Vagina (tissue), 2 donors: ENCODE measurements around the gene LRRC36.

Experiments
- POLR2A ChIP-seq, 2 donors: fragments of 450-650 bp; IDR thresholded peaks; one replicate each; pipeline ENCODE4 v1.6.1; 2017; ENCODE audit warnings: antibody characterized with exemption in 2 of 2, mild to moderate bottlenecking in 2 of 2, moderate library complexity in 2 of 2
- POLR2AphosphoS5 ChIP-seq, 2 donors: sonication (generic); formaldehyde crosslinking; IDR thresholded peaks; one replicate each; pipeline ENCODE4 v1.9.0; 2017; ENCODE audit warnings: antibody characterized with exemption in 2 of 2, mild to moderate bottlenecking in 2 of 2, low read depth in 1 of 2; ENCODE audit not compliant: insufficient read depth in 1 of 2
- TF ChIP-seq, protein P1 (sequence below), 3 experiments: fragments of 450-650 bp in 2 of 3; fragments of 200-600 bp in 1 of 3; sonication (generic) in 1 of 3; IDR thresholded peaks; one replicate each; pipeline ENCODE4 v1.5.1; 2017 to 2019; ENCODE audit warnings: antibody characterized with exemption in 3 of 3, mild to moderate bottlenecking in 2 of 3, moderate library complexity in 2 of 3

DNA sequence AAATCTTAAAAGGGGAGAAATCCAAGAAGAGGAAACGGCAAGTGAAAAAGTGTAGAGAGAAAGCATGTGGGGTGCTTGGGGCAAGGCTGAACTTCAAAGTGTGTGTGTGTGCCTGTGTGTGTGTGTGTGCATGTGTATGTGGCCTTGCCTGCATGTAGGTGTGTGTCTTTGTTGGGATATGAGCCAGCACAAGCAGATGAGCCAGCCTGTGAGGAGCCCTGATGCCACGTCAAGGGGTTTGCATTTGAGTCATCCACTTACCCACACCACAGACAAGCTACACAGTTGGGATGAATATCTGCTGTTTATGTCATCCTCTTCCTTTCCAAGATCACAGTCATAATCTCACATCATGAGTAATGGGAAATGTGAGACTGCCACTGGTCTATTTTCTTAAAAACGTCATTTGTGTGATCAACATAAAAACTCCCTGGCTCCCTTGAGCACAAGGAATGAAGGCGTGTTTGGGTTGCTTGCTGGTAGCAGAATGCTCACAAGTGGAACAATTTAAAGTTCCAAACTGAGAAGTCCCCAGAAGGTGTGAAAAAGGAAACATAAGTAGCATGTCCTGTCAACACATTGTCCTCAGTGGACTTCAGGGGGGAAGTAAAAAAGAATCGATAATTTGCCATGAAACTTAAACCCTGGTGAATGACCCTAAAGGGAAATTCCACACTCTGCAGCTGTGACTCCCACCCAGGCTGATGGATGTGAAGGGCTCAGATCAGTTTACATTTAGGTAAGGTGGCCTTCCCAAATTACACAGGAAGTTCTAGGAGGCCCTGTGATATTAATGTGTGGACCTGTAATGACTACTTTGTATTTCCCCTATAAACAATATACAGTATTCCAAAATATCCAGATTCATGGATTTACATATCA, 14.8 kb upstream of the LRRC36 start:
- TF ChIP-seq POLR2A (IDR thresholded peaks at IDR 0.05) (no peak), POLR2AphosphoS5 (IDR thresholded peaks at IDR 0.05; ENCODE audit: insufficient read depth in 1 of 2, low read depth in 1 of 2) (peak in 1 of 2 donors; percentile 44)
- TF ChIP-seq, protein P1, sequence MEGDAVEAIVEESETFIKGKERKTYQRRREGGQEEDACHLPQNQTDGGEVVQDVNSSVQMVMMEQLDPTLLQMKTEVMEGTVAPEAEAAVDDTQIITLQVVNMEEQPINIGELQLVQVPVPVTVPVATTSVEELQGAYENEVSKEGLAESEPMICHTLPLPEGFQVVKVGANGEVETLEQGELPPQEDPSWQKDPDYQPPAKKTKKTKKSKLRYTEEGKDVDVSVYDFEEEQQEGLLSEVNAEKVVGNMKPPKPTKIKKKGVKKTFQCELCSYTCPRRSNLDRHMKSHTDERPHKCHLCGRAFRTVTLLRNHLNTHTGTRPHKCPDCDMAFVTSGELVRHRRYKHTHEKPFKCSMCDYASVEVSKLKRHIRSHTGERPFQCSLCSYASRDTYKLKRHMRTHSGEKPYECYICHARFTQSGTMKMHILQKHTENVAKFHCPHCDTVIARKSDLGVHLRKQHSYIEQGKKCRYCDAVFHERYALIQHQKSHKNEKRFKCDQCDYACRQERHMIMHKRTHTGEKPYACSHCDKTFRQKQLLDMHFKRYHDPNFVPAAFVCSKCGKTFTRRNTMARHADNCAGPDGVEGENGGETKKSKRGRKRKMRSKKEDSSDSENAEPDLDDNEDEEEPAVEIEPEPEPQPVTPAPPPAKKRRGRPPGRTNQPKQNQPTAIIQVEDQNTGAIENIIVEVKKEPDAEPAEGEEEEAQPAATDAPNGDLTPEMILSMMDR (IDR thresholded peaks at IDR 0.05), result no peak
